ENCODE results near the gene CYP3A5. TPM values are rescaled to one million over a fixed set of nuclear protein-coding genes. Genes with fewer than 3 reads are reported as not detected.

Gene CYP3A5
- total RNA-seq, 2 donors from 2014 or later = 0.59 to 1.2 TPM

GRCh38 chr7:99631295-99632109 lies 48.3 kb downstream of the CYP3A5 start:
- H3K4me3 ChIP-seq = no peak overlapping the region
- no peaks in the 10 kb centered on the region for H3K4me1 ChIP-seq
- no peak for DNase-seq (ENCODE audit: low spot score)
- peak in 1 of 2 donors; percentile 41 for TF ChIP-seq CTCF (IDR thresholded peaks at IDR 0.05)
- H3K9me3 ChIP-seq = no peaks in the 10 kb centered on the region
- no peak overlapping the region for H3K27ac ChIP-seq
- H3K27me3 ChIP-seq = no peaks in the 10 kb centered on the region
- peaks cover 43% of the 10 kb centered on the region for H3K36me3 ChIP-seq

DNA sequence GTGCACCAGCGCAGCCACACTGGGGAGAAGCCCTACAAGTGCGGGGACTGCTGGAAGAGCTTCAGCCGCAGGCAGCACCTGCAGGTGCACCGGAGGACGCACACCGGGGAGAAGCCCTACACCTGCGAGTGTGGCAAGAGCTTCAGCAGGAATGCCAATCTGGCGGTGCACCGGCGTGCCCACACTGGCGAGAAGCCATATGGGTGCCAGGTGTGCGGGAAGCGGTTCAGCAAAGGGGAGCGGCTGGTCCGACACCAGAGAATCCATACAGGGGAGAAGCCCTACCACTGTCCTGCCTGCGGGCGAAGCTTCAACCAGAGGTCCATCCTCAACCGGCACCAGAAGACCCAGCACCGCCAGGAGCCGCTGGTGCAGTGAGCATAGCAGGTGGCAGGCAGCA lies 50.2 kb downstream of the CYP3A5 start:
- no peak for DNase-seq (ENCODE audit: low spot score)
- H3K27me3 ChIP-seq = no peaks in the 10 kb centered on the region
- H3K4me3 ChIP-seq = no peak overlapping the region
- no peaks in the 10 kb centered on the region for H3K9me3 ChIP-seq
- peaks cover 61% of the 10 kb centered on the region for H3K36me3 ChIP-seq
- no peaks in the 10 kb centered on the region for H3K4me1 ChIP-seq
- no peak overlapping the region for H3K27ac ChIP-seq
- no peak for TF ChIP-seq CTCF (IDR thresholded peaks at IDR 0.05)

DNA sequence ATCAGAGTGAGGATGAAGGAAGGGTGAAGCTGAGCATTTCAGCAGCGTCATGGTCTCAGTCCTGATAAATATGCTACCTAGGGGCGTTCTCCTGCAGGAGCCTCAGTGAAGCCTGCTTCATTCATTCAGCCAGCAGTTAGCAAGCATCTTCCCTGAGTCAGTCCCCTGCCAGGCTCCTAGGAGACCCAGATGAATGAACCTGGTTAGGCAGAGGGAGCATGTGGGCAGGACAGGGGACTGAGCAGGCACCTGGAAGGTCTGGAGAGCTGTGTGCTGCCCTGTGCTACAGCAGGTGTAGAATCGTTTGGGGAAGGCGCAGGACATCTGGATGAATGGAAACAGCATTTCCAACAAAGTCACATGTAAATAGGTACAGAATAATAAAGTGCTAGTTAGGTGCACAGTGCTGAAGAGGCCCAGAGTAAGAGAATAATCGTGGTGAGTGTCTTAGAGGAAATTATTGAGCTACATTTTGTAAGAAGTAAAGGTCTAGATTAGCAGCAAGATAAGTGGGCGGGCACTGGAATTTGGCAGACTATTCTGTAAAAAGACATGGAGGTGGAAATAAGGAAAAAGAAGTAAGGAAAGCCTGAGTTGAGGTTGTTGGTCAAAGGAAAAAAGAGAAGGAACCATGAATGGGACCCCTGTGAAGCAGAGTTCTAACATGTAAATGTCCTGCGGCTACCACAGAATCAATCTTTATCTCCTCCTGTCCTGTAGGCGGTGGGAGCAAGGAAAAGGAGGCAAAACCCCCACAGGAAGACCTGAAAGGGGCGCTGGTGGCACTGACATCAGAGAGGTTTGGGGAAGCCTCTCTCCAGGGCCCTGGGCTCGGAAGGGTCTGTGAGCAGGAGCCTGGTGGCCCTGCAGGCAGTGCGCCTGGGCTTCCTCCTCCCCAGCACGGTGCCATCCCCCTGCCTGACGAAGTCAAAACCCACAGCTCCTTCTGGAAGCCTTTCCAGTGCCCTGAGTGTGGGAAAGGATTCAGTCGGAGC lies 51.0 kb downstream of the CYP3A5 start:
- H3K36me3 ChIP-seq = peaks cover 70% of the 10 kb centered on the region
- TF ChIP-seq CTCF (IDR thresholded peaks at IDR 0.05) = no peak
- no peaks in the 10 kb centered on the region for H3K9me3 ChIP-seq
- no peak for DNase-seq (ENCODE audit: low spot score)
- no peaks in the 10 kb centered on the region for H3K4me1 ChIP-seq
- H3K27ac ChIP-seq = no peak overlapping the region
- H3K27me3 ChIP-seq = no peaks in the 10 kb centered on the region
- H3K4me3 ChIP-seq = no peak overlapping the region

- Histone ChIP-seq H3K36me3 (peaks cover 79% of the 10 kb centered on the region), H3K27me3 (no peaks in the 10 kb centered on the region), H3K4me3 (no peak overlapping the region), H3K4me1 (no peaks in the 10 kb centered on the region), H3K9me3 (no peaks in the 10 kb centered on the region), H3K27ac (no peak overlapping the region)
- DNase-seq (ENCODE audit: low spot score) = no peak
- TF ChIP-seq CTCF (IDR thresholded peaks at IDR 0.05) = no peak
These were observed 52.3 kb downstream of the CYP3A5 start for GRCh38 chr7:99627513-99627912.

DNA sequence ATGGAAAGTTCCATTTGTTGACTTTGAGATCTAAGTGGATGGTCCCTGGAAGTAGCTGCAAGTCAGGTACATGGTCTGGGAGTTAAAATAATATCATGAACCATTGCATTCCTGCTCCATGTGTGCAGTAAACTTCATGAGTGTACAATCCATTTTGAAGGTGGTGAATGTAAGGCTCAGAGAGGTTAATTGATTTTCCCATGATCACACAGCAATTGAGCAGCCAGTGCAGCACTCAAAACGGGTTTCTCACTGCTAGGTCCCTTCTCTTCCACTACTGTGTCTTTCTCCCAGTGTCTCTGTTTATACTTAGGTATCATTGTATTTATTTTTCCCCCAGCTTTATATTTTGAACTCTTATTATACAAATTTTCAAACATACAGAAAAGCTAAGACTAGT lies 53.1 kb downstream of the CYP3A5 start:
- H3K9me3 ChIP-seq = no peaks in the 10 kb centered on the region
- no peaks in the 10 kb centered on the region for H3K4me1 ChIP-seq
- H3K27ac ChIP-seq = no peak overlapping the region
- H3K4me3 ChIP-seq = no peak overlapping the region
- H3K36me3 ChIP-seq = peaks cover 87% of the 10 kb centered on the region
- no peak for TF ChIP-seq CTCF (IDR thresholded peaks at IDR 0.05)
- no peak for DNase-seq (ENCODE audit: low spot score)
- no peaks in the 10 kb centered on the region for H3K27me3 ChIP-seq

Measured in right atrium auricular region (tissue), 2 donors.